HepG2 (cell line): ENCODE results near the gene C11orf86. TPM values are rescaled to one million over a fixed set of nuclear protein-coding genes. Genes with fewer than 3 reads are reported as not detected.

Source experiments
- ATAC-seq: fragments of 200-7000 bp; cut with Tn5 transposase; 3 replicates; pipeline ENCODE4 v1.9.1; 2020; ENCODE audit warnings: mild to moderate bottlenecking, moderate library complexity
- BruUV-seq: library from RNA; stranded (reverse); fragments of 400-500 nt; replicated peaks from 2 replicates; lab custom pipeline; 2021; lab: Mats Ljungman, UMichigan
- CTCF ChIA-PET: fragments of 300-600 bp; formaldehyde crosslinking; extraction: SDS; loops from one replicate; lab custom pipeline; 2021; ENCODE audit warnings: low total read pairs, inconsistent platforms, low intra/inter-chr PET ratio; lab: Yijun Ruan, JAX
- POLR2A ChIA-PET: fragments of 350-600 bp; sonication (Branson Sonifier 250); formaldehyde crosslinking; loops from one replicate; lab custom pipeline; 2020; ENCODE audit warnings: antibody characterized with exemption, inconsistent platforms; lab: Yijun Ruan, JAX
- DNase-seq: peaks from one replicate; pipeline ENCODE4 v3.0.0-alpha.2; 2015; ENCODE audit warnings: low spot score
- FAIRE-seq: peaks from 3 replicates; lab custom pipeline; 2011; peaks lifted over from hg19 to GRCh38; lab: Jason Lieb, UNC
- H2AFZ ChIP-seq: one replicate; pipeline ENCODE4 v1.6.1; 2011; ENCODE audit warnings: low read length, inconsistent platforms
- H3K27ac ChIP-seq: fragments of 300-600 bp; 3 replicates; pipeline ENCODE4 v1.8.0; 2011; ENCODE audit warnings: mixed run types, mild to moderate bottlenecking, mixed read lengths, low read length, inconsistent platforms; ENCODE audit not compliant: insufficient read depth; ENCODE audit errors: extremely low read length
- H3K27me3 ChIP-seq, 2 experiments: fragments of 200-600 bp in 1 of 2; 2 replicates in 1 of 2; 3 replicates in 1 of 2; pipeline versions ENCODE4 v1.6.0 to v1.8.0; 2011; ENCODE audit warnings: low read length in 2 of 2, mild to moderate bottlenecking in 2 of 2, moderate library complexity in 2 of 2, inconsistent platforms in 1 of 2; ENCODE audit not compliant: insufficient read depth in 2 of 2, control insufficient read depth in 1 of 2
- H3K36me3 ChIP-seq, 2 experiments: fragments of 200-600 bp in 1 of 2; replicated peaks in 1 of 2; 2 replicates in 1 of 2; 3 replicates in 1 of 2; pipeline versions ENCODE4 v1.5.1 to v1.8.0; 2011; ENCODE audit warnings: low read length in 2 of 2, inconsistent platforms in 1 of 2; ENCODE audit not compliant: insufficient read depth in 2 of 2, control insufficient read depth in 1 of 2
- H3K4me1 ChIP-seq: 2 replicates; pipeline ENCODE4 v1.5.1; 2012; ENCODE audit warnings: low read length, inconsistent platforms; ENCODE audit not compliant: insufficient read depth
- H3K4me2 ChIP-seq: 2 replicates; pipeline ENCODE4 v1.6.0; 2011; ENCODE audit warnings: low read depth, low read length, inconsistent platforms
- H3K4me3 ChIP-seq, 3 experiments: fragments of 200-600 bp in 1 of 3; sonication (generic), shearing (Covaris generic) in 1 of 3; replicated peaks in 1 of 3; 2 replicates each; pipeline ENCODE4 v1.5.1; 2011 to 2016; ENCODE audit warnings: low read length in 3 of 3, inconsistent platforms in 2 of 3, low read depth in 2 of 3, mild to moderate bottlenecking in 2 of 3, control low read depth in 1 of 3, mixed read lengths in 1 of 3; ENCODE audit not compliant: insufficient read depth in 1 of 3
- H3K79me2 ChIP-seq: one replicate; pipeline ENCODE4 v1.6.1; 2011; ENCODE audit warnings: low read length, inconsistent platforms; ENCODE audit not compliant: insufficient read depth
- H3K9ac ChIP-seq: 2 replicates; pipeline ENCODE4 v1.6.0; 2011; ENCODE audit warnings: mild to moderate bottlenecking, low read depth, low read length, inconsistent platforms; ENCODE audit not compliant: insufficient read depth
- H3K9me3 ChIP-seq: 2 replicates; pipeline ENCODE4 v1.5.1; 2012; ENCODE audit warnings: mild to moderate bottlenecking, low read length
- H4K20me1 ChIP-seq: 2 replicates; pipeline ENCODE4 v1.6.0; 2011; ENCODE audit warnings: inconsistent platforms, mild to moderate bottlenecking, low read length, moderate library complexity; ENCODE audit not compliant: insufficient read depth
- ARNTL ChIP-seq: sonication (generic); formaldehyde crosslinking; IDR thresholded peaks from 2 replicates; pipeline ENCODE4 v1.4.0; 2020; ENCODE audit warnings: mild to moderate bottlenecking, missing genetic modification reagents
- CBX5 ChIP-seq: sonication (generic); formaldehyde crosslinking; IDR thresholded peaks from 2 replicates; pipeline ENCODE4 v1.4.0; 2020; ENCODE audit warnings: missing genetic modification reagents, borderline replicate concordance
- HIC2 ChIP-seq: sonication (generic); formaldehyde crosslinking; IDR thresholded peaks from 2 replicates; pipeline ENCODE4 v1.9.0; 2022; ENCODE audit warnings: low read depth, missing genetic modification reagents
- NFYB ChIP-seq: sonication (generic); formaldehyde crosslinking; IDR thresholded peaks from 2 replicates; pipeline ENCODE4 v1.4.0; 2020; ENCODE audit warnings: missing genetic modification reagents
- RXRA ChIP-seq: sonication (generic); formaldehyde crosslinking; IDR thresholded peaks from 2 replicates; pipeline ENCODE4 v1.5.1; 2020; ENCODE audit warnings: missing genetic modification reagents
- SETDB1 ChIP-seq: sonication (generic); formaldehyde crosslinking; IDR thresholded peaks from 2 replicates; pipeline ENCODE4 v1.5.1; 2020; ENCODE audit warnings: missing genetic modification reagents, mild to moderate bottlenecking, borderline replicate concordance
- SRY ChIP-seq: sonication (generic); formaldehyde crosslinking; IDR thresholded peaks from 2 replicates; pipeline ENCODE4 v1.8.0; 2022; ENCODE audit warnings: mild to moderate bottlenecking, missing genetic modification reagents
- TP53 ChIP-seq: sonication (generic); formaldehyde crosslinking; conservative IDR thresholded peaks from 2 replicates; pipeline ENCODE4 v1.4.0; 2020; ENCODE audit warnings: missing genetic modification reagents
- ZBTB7A ChIP-seq: sonication (generic); formaldehyde crosslinking; IDR thresholded peaks from 2 replicates; pipeline ENCODE4 v1.8.0; 2022; ENCODE audit warnings: mild to moderate bottlenecking, missing genetic modification reagents
- ZFP82 ChIP-seq: sonication (generic); formaldehyde crosslinking; IDR thresholded peaks from 2 replicates; pipeline ENCODE4 v1.5.1; 2020; ENCODE audit warnings: mild to moderate bottlenecking, missing genetic modification reagents, borderline replicate concordance
- ZMYM3 ChIP-seq: sonication (generic); formaldehyde crosslinking; IDR thresholded peaks from 2 replicates; pipeline ENCODE4 v1.5.1; 2020; ENCODE audit warnings: mild to moderate bottlenecking, missing genetic modification reagents
- ZNF501 ChIP-seq: sonication (generic); formaldehyde crosslinking; IDR thresholded peaks from 2 replicates; pipeline ENCODE4 v1.5.1; 2020; ENCODE audit warnings: mild to moderate bottlenecking, moderate library complexity, missing genetic modification reagents
- ZNF572 ChIP-seq: sonication (generic); formaldehyde crosslinking; IDR thresholded peaks from 2 replicates; pipeline ENCODE4 v1.5.1; 2020; ENCODE audit warnings: mild to moderate bottlenecking, missing genetic modification reagents
- WGBS: methylation state at CpG from one replicate; pipeline ENCODE4 v1.1.6; 2017; ENCODE audit warnings: low lambda C conversion rate; 5-methylcytosine and 5-hydroxymethylcytosine counted together
- in situ Hi-C: cut with HindIII; loops from 2 replicates; pipeline ENCODE4 v1.10.0; 2017; ENCODE audit warnings: low pct_unique_long_range_greater_than_20kb; ENCODE audit not compliant: extremely low pct_ligation_motif_present
- intact Hi-C: fragments of 100-400 bp; cut with micrococcal nuclease; formaldehyde crosslinking; loops from one replicate; pipeline ENCODE4 v1.10.0; 2022; ENCODE audit not compliant: unreplicated experiment
- polyA plus RNA-seq, 8 experiments: library from polyadenylated mRNA; depleted of rRNA in 3 of 8; stranded (reverse) in 7 of 8; unstranded in 1 of 8; fragments of >200 nt; fragmentation: Illumina TruSeq in 4 of 8; extraction: Trizol in 4 of 8; gene quantifications; 2 replicates each; pipeline versions ENCODE4 v1.2.1 to v1.2.3, GENCODE V29; 2011 to 2016; ENCODE audit warnings: low read depth in 4 of 8, missing spikeins in 1 of 8, mixed read lengths in 1 of 8; ENCODE audit not compliant: insufficient read depth in 1 of 8
- total RNA-seq, 5 experiments: library from RNA; depleted of rRNA; stranded (reverse); fragments of >200 nt; fragmentation: Illumina TruSeq; extraction: Trizol; gene quantifications; 2 replicates each; pipeline ENCODE4 v1.2.3, GENCODE V29; 2016; ENCODE audit warnings: low read depth in 1 of 5
- TF ChIP-seq, protein P1 (sequence below): sonication (generic); formaldehyde crosslinking; IDR thresholded peaks from 2 replicates; pipeline ENCODE4 v1.4.0; 2020; ENCODE audit warnings: missing genetic modification reagents

The C11orf86 gene
- total and polyA plus RNA-seq, 2 of the 13 experiments (the other 11 are each of a cell fraction or from before 2014, with no cell fraction given), result 0.11 to 0.18 TPM

- H3K36me3 ChIP-seq, result no peaks in the 10 kb centered on the region
- no peak overlapping the region for H3K27ac ChIP-seq
- H3K4me2 ChIP-seq, result peak overlapping the region; percentile 65
- POLR2A ChIA-PET, result interaction anchor here (0.9 to 3.1 kb wide), 5 partner anchors 17 to 133 kb away, joined by 3 to 14 read pairs (median 3); partner anchors contain the start of genes PC and RCE1
- in situ Hi-C loops, result loop anchor here (5.0 to 10.0 kb wide), 2 partner anchors 131 to 283 kb away; partner anchors contain the start of gene RCE1
- no peak overlapping the region for H2AFZ ChIP-seq
- BruUV-seq, result no TSS peak
- FAIRE-seq (no peak), DNase-seq (no peak), ATAC-seq (peak; percentile 15)
- intact Hi-C loops, result loop anchor here (2.0 to 5.0 kb wide), 4 partner anchors 73 to 281 kb away; partner anchors contain the start of gene RCE1
- no peak overlapping the region for H3K9ac ChIP-seq
- peak overlapping the region in 1 of 3 experiments; percentile 59; a peak in 1 of 6 replicates for H3K4me3 ChIP-seq
- no peaks in the 10 kb centered on the region for H3K79me2 ChIP-seq
- H3K4me1 ChIP-seq, result peaks cover 58% of the 10 kb centered on the region
- WGBS, result 31% methylated on average over 5 of the region's 11 CpGs
- CTCF ChIA-PET, result interaction anchor here (0.8 to 1.9 kb wide), 3 partner anchors 92 to 141 kb away, joined by 4 to 5 read pairs (median 5); no protein-coding TSS in a partner anchor
- no peaks in the 10 kb centered on the region for H4K20me1 ChIP-seq
- peaks cover 17% of the 10 kb centered on the region for H3K9me3 ChIP-seq
- no peaks in the 10 kb centered on the region for H3K27me3 ChIP-seq
- TF ChIP-seq RXRA (CRISPR knock-in tag) (0 out of 2 replicates have a peak, but pooled peaks have one; percentile 12), ZMYM3 (peak; percentile 67), TP53 (CRISPR knock-in tag) (no peak)
These were observed 412 bp downstream of the C11orf86 start for GRCh38 chr11:66975405-66976027.

DNA sequence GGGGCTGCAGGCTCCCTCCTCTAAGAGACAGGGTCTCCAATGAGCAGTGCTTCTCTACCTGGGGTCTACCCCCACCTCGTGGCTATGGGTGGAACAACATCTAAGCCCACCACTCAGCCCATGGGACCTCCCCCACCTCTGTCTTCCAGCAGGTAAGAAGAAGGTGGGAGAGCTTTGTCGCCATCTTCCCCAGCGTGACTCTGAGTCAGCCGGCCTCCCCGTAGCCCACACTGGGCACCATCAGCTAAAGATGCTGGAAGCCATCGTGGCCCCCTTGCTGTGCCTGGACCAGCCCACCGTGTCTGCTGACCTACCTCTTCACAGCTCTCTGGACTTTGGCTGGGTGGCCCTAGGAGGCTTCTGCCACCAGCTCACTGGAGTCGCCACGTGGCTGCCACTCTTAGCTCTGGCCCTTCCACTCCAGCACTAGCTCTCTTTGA, 944 bp downstream of the C11orf86 start:
- in situ Hi-C loops (loop anchor here (5.0 to 10.0 kb wide), 2 partner anchors 131 to 284 kb away; partner anchors contain the start of gene RCE1), intact Hi-C loops (loop anchor here (2.0 to 5.0 kb wide), 3 partner anchors 91 to 281 kb away; partner anchors contain the start of gene RCE1)
- Histone ChIP-seq H3K4me2 (peak overlapping the region; percentile 59), H3K27me3 (no peaks in the 10 kb centered on the region), H2AFZ (no peak overlapping the region), H3K36me3 (no peaks in the 10 kb centered on the region), H3K9ac (no peak overlapping the region), H3K27ac (no peak overlapping the region), H3K4me1 (peaks cover 53% of the 10 kb centered on the region), H3K79me2 (no peaks in the 10 kb centered on the region), H3K9me3 (peaks cover 17% of the 10 kb centered on the region), H4K20me1 (no peaks in the 10 kb centered on the region), H3K4me3 (peak overlapping the region in 1 of 3 experiments; percentile 36; a peak in 1 of 6 replicates)
- ATAC-seq (peak; percentile 69), DNase-seq (peak; percentile 35), FAIRE-seq (peak; percentile 55)
- WGBS, result 18% methylated on average over 4 of the region's 9 CpGs
- ChIA-PET POLR2A (interaction anchor here (0.9 to 3.1 kb wide), 5 partner anchors 18 to 134 kb away, joined by 3 to 14 read pairs (median 3); partner anchors contain the start of genes PC and RCE1), CTCF (interaction anchor here (0.8 to 1.9 kb wide), 3 partner anchors 93 to 142 kb away, joined by 4 to 5 read pairs (median 5); no protein-coding TSS in a partner anchor)
- BruUV-seq, result no TSS peak
- TF ChIP-seq ARNTL (CRISPR knock-in tag), result no peak
- no peak for TF ChIP-seq ZFP82 (CRISPR knock-in tag)
- no peak for TF ChIP-seq ZNF501
- TF ChIP-seq, protein P1, sequence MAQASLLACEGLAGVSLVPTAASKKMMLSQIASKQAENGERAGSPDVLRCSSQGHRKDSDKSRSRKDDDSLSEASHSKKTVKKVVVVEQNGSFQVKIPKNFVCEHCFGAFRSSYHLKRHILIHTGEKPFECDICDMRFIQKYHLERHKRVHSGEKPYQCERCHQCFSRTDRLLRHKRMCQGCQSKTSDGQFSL (CRISPR knock-in tag), result no peak
- TF ChIP-seq CBX5 (CRISPR knock-in tag), result no peak
- TF ChIP-seq SETDB1, result no peak
- no peak for TF ChIP-seq SRY (CRISPR knock-in tag)
- TF ChIP-seq HIC2 (CRISPR knock-in tag), result no peak
- TF ChIP-seq ZBTB7A (CRISPR knock-in tag), result peak; percentile 98
- no peak for TF ChIP-seq NFYB
- no peak for TF ChIP-seq ZNF572 (CRISPR knock-in tag)
